Parathyroid adenoma (tissue), 2 donors: ENCODE data around the gene RSPO1.
A peak's percentile ranks its signal among the peaks of the same experiment; 100 is the strongest.
"Not testable (repeated sequence)": the region's sequence is repeated elsewhere in the genome, so short reads cannot be mapped to it uniquely, and the experiment has no call there.

ENCODE experiments used
- H2AFZ ChIP-seq: fragments of 300-600 bp; sonication (generic); one replicate; pipeline ENCODE4 v1.7.0; 2017; ENCODE audit warnings: antibody characterized with exemption, mild to moderate bottlenecking
- H3K27ac ChIP-seq: fragments of 300-600 bp; sonication (generic); one replicate; pipeline ENCODE4 v1.7.0; 2017
- H3K27me3 ChIP-seq: fragments of 300-600 bp; sonication (generic); one replicate; pipeline ENCODE4 v1.7.0; 2017; ENCODE audit warnings: low read length; ENCODE audit not compliant: control insufficient read depth, insufficient read depth
- H3K36me3 ChIP-seq: fragments of 300-600 bp; sonication (generic); one replicate; pipeline ENCODE4 v1.7.0; 2017; ENCODE audit warnings: low read length; ENCODE audit not compliant: control insufficient read depth, insufficient read depth
- H3K4me1 ChIP-seq: fragments of 300-600 bp; sonication (generic); one replicate; pipeline ENCODE4 v1.7.0; 2017; ENCODE audit warnings: control low read depth
- H3K4me2 ChIP-seq: fragments of 300-600 bp; sonication (generic); one replicate; pipeline ENCODE4 v1.7.0; 2017; ENCODE audit warnings: low read length
- H3K4me3 ChIP-seq: fragments of 300-600 bp; sonication (generic); one replicate; pipeline ENCODE4 v1.7.0; 2017; ENCODE audit warnings: low read depth, low read length
- H3K79me2 ChIP-seq: fragments of 300-600 bp; sonication (generic); one replicate; pipeline ENCODE4 v1.7.0; 2017; ENCODE audit warnings: control low read depth
- H3K9ac ChIP-seq: fragments of 300-600 bp; sonication (generic); one replicate; pipeline ENCODE4 v1.7.0; 2017; ENCODE audit warnings: mild to moderate bottlenecking
- H3K9me3 ChIP-seq: fragments of 300-600 bp; sonication (generic); one replicate; pipeline ENCODE4 v1.7.0; 2017; ENCODE audit warnings: low read length; ENCODE audit not compliant: control insufficient read depth
- TF ChIP-seq, protein P1 (sequence below): fragments of 300-600 bp; sonication (generic); IDR thresholded peaks from one replicate; pipeline ENCODE4 v1.7.0; 2017; ENCODE audit warnings: antibody characterized with exemption, mild to moderate bottlenecking
- donor health status: primary hyperparathyroidism.

Gene RSPO1, protein sequence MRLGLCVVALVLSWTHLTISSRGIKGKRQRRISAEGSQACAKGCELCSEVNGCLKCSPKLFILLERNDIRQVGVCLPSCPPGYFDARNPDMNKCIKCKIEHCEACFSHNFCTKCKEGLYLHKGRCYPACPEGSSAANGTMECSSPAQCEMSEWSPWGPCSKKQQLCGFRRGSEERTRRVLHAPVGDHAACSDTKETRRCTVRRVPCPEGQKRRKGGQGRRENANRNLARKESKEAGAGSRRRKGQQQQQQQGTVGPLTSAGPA

DNA sequence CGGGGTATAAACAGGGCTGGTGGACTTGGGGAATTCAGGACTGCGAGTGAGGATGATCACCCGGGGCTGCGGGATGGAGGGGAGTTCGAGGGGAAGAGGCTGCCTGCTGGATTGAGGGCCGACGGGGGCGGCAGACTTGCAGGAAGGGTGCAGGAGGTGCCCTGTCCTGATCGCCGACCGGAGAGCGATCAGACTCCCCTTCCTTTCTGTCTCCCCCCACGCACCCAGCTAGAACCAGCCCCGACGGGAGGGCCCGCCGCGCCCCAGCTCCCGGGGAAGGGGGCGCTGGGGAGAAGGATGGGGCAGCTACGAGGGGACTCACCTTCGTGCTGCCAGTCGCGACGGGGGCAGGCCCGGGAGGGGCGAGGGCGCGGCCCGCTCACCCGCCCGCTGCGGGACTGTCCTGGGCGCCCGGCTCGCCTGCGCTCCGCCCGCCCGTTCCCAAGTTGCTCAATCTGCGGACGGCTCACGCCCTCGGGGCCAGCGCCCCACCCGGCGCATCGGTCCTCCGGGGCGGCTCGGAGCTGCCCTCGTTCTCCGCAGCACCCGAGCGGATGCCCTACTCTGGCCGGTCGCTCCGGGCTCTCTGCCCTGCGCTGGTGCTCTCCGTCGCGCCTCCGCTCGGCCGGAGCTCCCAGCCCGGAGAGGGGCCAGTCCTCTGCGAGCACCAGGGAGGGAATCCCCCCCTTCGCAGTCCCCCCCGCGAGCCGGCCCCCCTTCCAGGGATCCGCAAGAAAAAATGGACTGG lies at the start of gene RSPO1:
Gene RSPO1 (minus strand): TSS at position 649 of the 748 bp plus-strand sequence. CDS start 5,231 bp downstream, outside the sequence.
- Histone ChIP-seq H3K4me3 (no peak within 1 kb of the TSS), H3K27me3 (peaks cover 5% of the 10 kb centered on the region), H3K4me1 (no peaks in the 10 kb centered on the region), H3K27ac (no peak within 1 kb of the TSS), H3K4me2 (peak within 1 kb of the TSS; percentile 26), H3K79me2 (no peaks in the 10 kb centered on the region), H3K36me3 (no peaks in the 10 kb centered on the region), H3K9me3 (no peaks in the 10 kb centered on the region), H2AFZ (no peak within 1 kb of the TSS), H3K9ac (no peak within 1 kb of the TSS)
- TF ChIP-seq, protein P1, sequence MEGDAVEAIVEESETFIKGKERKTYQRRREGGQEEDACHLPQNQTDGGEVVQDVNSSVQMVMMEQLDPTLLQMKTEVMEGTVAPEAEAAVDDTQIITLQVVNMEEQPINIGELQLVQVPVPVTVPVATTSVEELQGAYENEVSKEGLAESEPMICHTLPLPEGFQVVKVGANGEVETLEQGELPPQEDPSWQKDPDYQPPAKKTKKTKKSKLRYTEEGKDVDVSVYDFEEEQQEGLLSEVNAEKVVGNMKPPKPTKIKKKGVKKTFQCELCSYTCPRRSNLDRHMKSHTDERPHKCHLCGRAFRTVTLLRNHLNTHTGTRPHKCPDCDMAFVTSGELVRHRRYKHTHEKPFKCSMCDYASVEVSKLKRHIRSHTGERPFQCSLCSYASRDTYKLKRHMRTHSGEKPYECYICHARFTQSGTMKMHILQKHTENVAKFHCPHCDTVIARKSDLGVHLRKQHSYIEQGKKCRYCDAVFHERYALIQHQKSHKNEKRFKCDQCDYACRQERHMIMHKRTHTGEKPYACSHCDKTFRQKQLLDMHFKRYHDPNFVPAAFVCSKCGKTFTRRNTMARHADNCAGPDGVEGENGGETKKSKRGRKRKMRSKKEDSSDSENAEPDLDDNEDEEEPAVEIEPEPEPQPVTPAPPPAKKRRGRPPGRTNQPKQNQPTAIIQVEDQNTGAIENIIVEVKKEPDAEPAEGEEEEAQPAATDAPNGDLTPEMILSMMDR: no peak

DNA sequence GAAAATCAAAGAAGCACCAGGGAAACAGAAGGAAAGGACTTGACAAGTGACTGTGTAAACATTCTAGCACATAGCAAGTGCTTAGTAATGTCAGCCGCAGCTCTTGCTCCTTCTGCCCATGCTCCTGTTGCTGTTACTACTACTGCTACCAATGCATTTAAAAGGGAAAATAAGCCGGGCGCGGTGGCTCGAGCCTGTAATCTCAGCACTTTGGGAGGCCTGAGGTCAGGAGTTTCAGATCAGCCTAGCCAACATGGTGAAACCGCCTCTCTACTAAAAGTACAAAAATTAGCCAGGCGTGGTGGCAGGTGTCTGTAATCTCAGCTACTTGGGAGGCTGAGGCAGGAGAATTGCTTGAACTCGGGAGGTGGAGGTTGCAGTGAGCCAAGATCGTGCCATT lies 49.5 kb upstream of the RSPO1 start:
- H3K4me2 ChIP-seq, H3K9ac ChIP-seq, H3K9me3 ChIP-seq, H3K4me1 ChIP-seq, H3K27me3 ChIP-seq, H2AFZ ChIP-seq, H3K36me3 ChIP-seq, H3K27ac ChIP-seq, H3K4me3 ChIP-seq, H3K79me2 ChIP-seq: not testable (repeated sequence)

DNA sequence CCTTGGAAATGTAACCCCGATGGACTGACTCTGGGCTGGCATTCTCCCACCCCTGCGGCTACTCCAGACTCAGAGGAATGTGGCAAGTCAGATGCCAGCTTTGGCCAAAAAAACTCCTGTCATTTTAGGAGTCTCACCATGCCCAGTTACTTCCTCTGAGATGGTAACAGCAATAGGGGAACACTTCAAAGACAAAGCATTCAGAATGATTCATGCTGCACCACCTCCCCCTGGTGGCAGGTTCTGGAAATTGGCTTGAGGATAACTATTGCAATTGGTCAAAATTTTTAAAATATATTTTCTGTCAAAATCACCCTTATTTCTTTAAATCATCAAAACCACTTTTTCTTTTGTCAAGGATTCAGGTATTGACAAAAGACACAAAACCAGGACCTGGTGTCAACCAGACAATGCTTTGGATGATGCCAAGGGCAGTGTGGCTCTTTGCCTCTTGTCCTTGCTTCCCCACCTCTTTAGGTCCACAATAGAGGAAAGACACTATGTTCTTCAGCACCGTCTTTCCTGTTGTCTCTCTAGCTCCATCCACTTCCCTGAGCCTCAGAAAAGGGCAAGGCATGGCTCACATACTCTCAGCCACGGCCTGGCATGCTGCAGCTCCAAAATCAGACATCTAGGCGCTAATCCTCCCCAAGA lies 47.8 kb upstream of the RSPO1 start:
- Histone ChIP-seq H3K79me2 (no peaks in the 10 kb centered on the region), H3K9me3 (no peaks in the 10 kb centered on the region), H2AFZ (no peak overlapping the region), H3K27ac (no peak overlapping the region), H3K4me2 (no peak overlapping the region), H3K4me1 (no peaks in the 10 kb centered on the region), H3K27me3 (no peaks in the 10 kb centered on the region), H3K4me3 (no peak overlapping the region), H3K36me3 (no peaks in the 10 kb centered on the region), H3K9ac (no peak overlapping the region)
- TF ChIP-seq, protein P1: peak; percentile 70

DNA sequence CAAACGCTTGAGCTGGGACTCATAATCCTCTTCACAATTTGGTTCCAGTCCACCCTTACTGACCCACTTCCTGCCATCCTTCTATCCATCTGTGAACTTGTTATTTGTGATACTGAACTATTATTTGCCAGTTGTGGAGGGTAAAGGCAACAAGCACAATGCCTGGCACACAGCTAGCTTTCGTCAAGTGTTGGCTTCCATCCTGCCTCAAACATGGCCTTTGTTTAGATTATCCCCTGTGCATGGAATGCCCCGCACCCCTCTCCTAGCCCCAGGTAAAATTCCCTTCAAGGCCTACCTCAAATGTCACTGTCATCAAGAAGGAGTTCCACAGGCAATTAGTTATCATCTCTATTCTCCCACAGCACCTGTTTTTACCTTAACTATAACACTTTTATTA lies 46.2 kb upstream of the RSPO1 start:
- no peaks in the 10 kb centered on the region for H3K36me3 ChIP-seq
- TF ChIP-seq, protein P1: no peak
- H3K9me3 ChIP-seq: no peaks in the 10 kb centered on the region
- no peak overlapping the region for H3K27ac ChIP-seq
- H3K9ac ChIP-seq: no peak overlapping the region
- no peak overlapping the region for H3K4me2 ChIP-seq
- H3K27me3 ChIP-seq: no peaks in the 10 kb centered on the region
- no peak overlapping the region for H3K4me3 ChIP-seq
- H3K79me2 ChIP-seq: no peaks in the 10 kb centered on the region
- H3K4me1 ChIP-seq: no peaks in the 10 kb centered on the region
- H2AFZ ChIP-seq: no peak overlapping the region

DNA sequence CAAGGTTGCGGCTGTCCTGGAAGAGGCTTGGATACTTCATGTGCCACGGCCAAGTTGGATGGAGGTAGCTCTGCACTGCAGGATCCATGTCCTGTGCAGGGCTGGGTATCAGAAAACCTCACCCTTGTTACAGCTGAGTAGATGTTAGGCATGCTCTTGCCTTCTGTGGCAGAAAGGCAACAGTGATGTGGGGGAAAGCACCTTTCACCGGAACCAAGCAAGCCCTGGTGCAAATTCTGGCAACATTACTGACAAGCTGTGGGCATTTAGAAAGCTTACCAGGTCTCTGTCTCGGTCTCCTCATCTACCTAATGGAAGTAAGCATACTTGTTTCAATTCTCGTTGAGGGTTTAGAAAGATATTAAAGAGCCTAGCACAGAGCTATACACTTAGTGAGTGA lies 43.1 kb upstream of the RSPO1 start:
- Histone ChIP-seq H2AFZ (no peak overlapping the region), H3K4me1 (no peaks in the 10 kb centered on the region), H3K79me2 (no peaks in the 10 kb centered on the region), H3K9me3 (no peaks in the 10 kb centered on the region), H3K36me3 (no peaks in the 10 kb centered on the region), H3K27ac (no peak overlapping the region), H3K4me3 (no peak overlapping the region), H3K27me3 (no peaks in the 10 kb centered on the region), H3K4me2 (no peak overlapping the region), H3K9ac (no peak overlapping the region)
- TF ChIP-seq, protein P1: no peak
